Measurements from ENCODE around the gene BCL10. TPM values are rescaled to one million over a fixed set of nuclear protein-coding genes. Genes with fewer than 3 reads are reported as not detected.

BCL10 gene
- total RNA-seq, 4 donors from 2014 or later: 34.2 to 65.5 (median 56.5) TPM

DNA sequence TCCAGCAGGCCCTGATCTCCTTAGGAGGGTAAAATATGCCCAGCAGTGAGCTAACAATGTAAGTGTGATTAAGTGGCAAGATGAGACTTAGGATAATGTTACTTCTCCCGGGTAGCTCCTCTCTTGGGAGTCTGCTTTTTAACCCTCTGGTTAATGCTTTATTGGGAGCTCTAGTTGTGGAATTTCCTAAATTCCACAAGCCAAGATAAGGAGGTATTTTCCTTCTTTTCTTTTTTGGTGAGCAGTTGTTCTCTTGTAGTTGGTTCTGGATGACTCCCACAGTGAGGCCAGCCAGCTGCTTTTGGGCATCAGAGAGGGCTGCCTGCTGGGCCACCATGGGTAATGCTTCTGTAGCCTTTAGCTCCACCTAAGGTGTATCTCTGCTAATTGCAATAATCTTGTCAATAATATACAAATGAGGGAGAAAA, 36.2 kb downstream of the BCL10 start:
- Histone ChIP-seq H3K27me3 (no peaks in the 10 kb centered on the region), H3K27ac (peak overlapping the region in 3 of 4 donors; percentile 37 to 67 (median 50)), H3K36me3 (no peaks in the 10 kb centered on the region), H3K4me1 (peaks cover 0 to 25% (median 4%) of the 10 kb centered on the region in 4 donors), H3K9me3 (no peaks in the 10 kb centered on the region), H3K4me3 (no peak overlapping the region)
- TF ChIP-seq EP300 (IDR thresholded peaks at IDR 0.05; ENCODE audit: low read depth) (no peak), POLR2AphosphoS5 (IDR thresholded peaks at IDR 0.05) (no peak), POLR2A (IDR thresholded peaks at IDR 0.05) (no peak)
- TF ChIP-seq, protein P1, sequence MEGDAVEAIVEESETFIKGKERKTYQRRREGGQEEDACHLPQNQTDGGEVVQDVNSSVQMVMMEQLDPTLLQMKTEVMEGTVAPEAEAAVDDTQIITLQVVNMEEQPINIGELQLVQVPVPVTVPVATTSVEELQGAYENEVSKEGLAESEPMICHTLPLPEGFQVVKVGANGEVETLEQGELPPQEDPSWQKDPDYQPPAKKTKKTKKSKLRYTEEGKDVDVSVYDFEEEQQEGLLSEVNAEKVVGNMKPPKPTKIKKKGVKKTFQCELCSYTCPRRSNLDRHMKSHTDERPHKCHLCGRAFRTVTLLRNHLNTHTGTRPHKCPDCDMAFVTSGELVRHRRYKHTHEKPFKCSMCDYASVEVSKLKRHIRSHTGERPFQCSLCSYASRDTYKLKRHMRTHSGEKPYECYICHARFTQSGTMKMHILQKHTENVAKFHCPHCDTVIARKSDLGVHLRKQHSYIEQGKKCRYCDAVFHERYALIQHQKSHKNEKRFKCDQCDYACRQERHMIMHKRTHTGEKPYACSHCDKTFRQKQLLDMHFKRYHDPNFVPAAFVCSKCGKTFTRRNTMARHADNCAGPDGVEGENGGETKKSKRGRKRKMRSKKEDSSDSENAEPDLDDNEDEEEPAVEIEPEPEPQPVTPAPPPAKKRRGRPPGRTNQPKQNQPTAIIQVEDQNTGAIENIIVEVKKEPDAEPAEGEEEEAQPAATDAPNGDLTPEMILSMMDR (IDR thresholded peaks at IDR 0.05): no peak
- WGBS, 2 donors (ENCODE audit: low coverage in 1 of 2): 79% methylated on average over 1 of the region's 1 CpG; no CpG with 5 or more reads in 1 of the 2 donors
- no peak for DNase-seq
- in situ Hi-C loops (cut with MboI; ENCODE audit: low pct_ligation_motif_present in 1 of 4, low pct_unique_long_range_greater_than_20kb in 1 of 4, low sequenced_read_pairs in 3 of 4): loop anchor here (5.0 to 25.0 kb wide), 4 partner anchors 135 to 295 kb away; no protein-coding TSS in a partner anchor
- intact Hi-C loops (cut with DNase I; ENCODE audit: low total_unique reads): no loop called here

DNA sequence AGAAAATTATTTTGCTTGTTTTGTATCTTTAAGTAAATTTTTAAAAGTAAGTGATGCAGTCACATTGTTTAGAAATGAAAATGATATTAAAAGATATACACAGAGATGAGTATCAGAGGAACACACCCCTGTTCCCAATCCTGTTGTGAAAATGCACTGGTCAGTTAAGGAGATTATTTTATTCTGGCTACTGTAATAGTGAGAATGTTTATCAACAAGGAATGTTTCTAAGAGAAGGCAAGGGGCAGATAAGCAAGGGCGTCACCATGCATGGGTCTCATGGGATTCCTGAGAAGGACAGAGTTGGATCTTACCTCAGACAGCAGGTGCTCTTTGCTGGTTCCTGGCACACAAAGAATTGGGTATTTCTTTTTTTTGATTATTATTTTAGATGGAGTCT, 38.8 kb downstream of the BCL10 start:
- Histone ChIP-seq H3K27ac (no peak overlapping the region), H3K4me3 (no peak overlapping the region), H3K4me1 (peaks cover 0 to 8% (median 0%) of the 10 kb centered on the region in 4 donors), H3K9me3 (no peaks in the 10 kb centered on the region), H3K27me3 (no peaks in the 10 kb centered on the region), H3K36me3 (no peaks in the 10 kb centered on the region)
- DNase-seq: no peak
- intact Hi-C loops (cut with DNase I; ENCODE audit: low total_unique reads): no loop called here
- 67 to 87% methylated on average over 1 of the region's 1 CpG for WGBS, 2 donors (ENCODE audit: low coverage in 1 of 2)
- in situ Hi-C loops (cut with MboI; ENCODE audit: low pct_ligation_motif_present in 1 of 4, low pct_unique_long_range_greater_than_20kb in 1 of 4, low sequenced_read_pairs in 3 of 4): loop anchor here in 2 of 4 donors (10.0 to 25.0 kb wide), 2 partner anchors 113 to 275 kb away; no protein-coding TSS in a partner anchor
- no peak for TF ChIP-seq POLR2A (IDR thresholded peaks at IDR 0.05)
- no peak for TF ChIP-seq EP300 (IDR thresholded peaks at IDR 0.05; ENCODE audit: low read depth)
- TF ChIP-seq, protein P1 (IDR thresholded peaks at IDR 0.05): no peak
- no peak for TF ChIP-seq POLR2AphosphoS5 (IDR thresholded peaks at IDR 0.05)

DNA sequence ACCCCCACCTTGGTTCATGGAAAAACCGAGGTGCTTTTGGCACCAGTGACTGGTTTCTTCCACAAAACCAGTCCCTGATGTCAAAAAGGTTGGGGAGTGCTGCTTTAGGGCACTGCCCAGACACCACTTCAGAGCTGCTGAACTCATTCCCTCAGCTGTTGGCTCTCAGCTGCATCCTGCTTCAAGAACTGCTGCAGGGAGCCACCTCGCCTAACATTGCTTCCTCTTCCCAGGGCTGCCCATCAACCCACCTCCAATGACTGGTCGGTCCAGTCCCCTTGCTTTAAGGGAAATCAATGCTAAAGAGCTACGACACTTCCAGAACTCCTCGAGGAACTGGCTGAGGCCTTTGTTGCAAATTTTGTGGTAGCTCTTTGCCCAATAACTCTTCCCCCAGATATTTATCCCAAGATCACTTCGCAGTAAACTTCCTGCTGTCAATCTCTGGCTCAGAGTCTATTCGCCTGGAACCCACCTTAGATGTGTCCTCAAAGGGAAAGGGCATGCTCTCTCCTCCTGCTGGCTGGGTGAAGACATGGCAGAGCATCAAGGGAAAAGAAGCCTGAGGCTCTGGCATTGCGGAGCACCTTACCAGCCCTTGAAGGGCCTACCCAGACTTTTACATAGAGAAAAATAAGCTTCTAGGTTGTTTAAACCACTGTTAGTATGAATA, 46.0 kb downstream of the BCL10 start:
- H3K4me1 ChIP-seq: peaks cover 0 to 10% (median 5%) of the 10 kb centered on the region in 4 donors
- DNase-seq: no peak
- H3K27me3 ChIP-seq: no peaks in the 10 kb centered on the region
- no peaks in the 10 kb centered on the region for H3K36me3 ChIP-seq
- TF ChIP-seq, protein P1 (IDR thresholded peaks at IDR 0.05): peak in 4 of 5 experiments; percentile 12 to 24 (median 14)
- TF ChIP-seq POLR2AphosphoS5 (IDR thresholded peaks at IDR 0.05): no peak
- in situ Hi-C loops (cut with MboI; ENCODE audit: low pct_ligation_motif_present in 1 of 4, low pct_unique_long_range_greater_than_20kb in 1 of 4, low sequenced_read_pairs in 3 of 4) (loop anchor here in 2 of 4 donors (10.0 to 25.0 kb wide), 2 partner anchors 106 to 268 kb away; no protein-coding TSS in a partner anchor), intact Hi-C loops (cut with DNase I; ENCODE audit: low total_unique reads) (no loop called here)
- H3K27ac ChIP-seq: peak overlapping the region in 1 of 4 donors; percentile 14
- H3K4me3 ChIP-seq: no peak overlapping the region
- no peaks in the 10 kb centered on the region for H3K9me3 ChIP-seq
- 67 to 77% methylated on average over 3 to 8 of the region's 8 CpGs for WGBS, 2 donors (ENCODE audit: low coverage in 1 of 2)

DNA sequence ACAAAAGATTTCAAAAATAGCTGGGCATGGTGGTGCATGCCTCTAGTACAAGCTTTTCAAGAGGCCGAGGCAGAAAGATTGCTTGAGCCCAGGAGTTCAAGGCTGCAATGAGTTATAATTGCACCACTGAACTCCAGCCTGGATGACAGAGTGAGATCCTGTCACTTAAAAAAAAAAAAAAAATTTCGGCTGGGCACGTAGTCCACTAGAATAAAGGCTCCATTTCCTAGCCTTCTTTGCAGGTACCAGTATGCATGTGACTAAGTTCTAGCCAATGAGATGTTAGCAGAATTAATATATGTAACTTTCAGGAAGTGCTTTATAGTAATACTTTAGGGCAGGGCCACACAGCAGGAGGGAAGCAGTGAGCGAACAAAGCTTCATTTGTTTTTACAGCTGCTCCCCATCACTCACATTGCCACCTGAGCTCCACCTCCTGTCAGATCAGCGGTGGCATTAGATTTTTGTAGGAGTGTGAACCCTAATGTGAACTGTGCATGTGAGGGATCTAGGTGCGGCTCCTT, 46.8 kb downstream of the BCL10 start:
- no peak overlapping the region for H3K4me3 ChIP-seq
- H3K27me3 ChIP-seq: no peaks in the 10 kb centered on the region
- no peak overlapping the region for H3K27ac ChIP-seq
- WGBS, 2 donors (ENCODE audit: low coverage in 1 of 2): 54 to 90% methylated on average over 2 to 6 of the region's 6 CpGs
- DNase-seq: no peak
- no peaks in the 10 kb centered on the region for H3K36me3 ChIP-seq
- intact Hi-C loops (cut with DNase I; ENCODE audit: low total_unique reads) (no loop called here), in situ Hi-C loops (cut with MboI; ENCODE audit: low pct_ligation_motif_present in 1 of 4, low pct_unique_long_range_greater_than_20kb in 1 of 4, low sequenced_read_pairs in 3 of 4) (loop anchor here in 2 of 4 donors (10.0 to 25.0 kb wide), 2 partner anchors 105 to 267 kb away; no protein-coding TSS in a partner anchor)
- TF ChIP-seq EP300 (IDR thresholded peaks at IDR 0.05; ENCODE audit: low read depth): no peak
- TF ChIP-seq POLR2A (IDR thresholded peaks at IDR 0.05): no peak
- TF ChIP-seq POLR2AphosphoS5 (IDR thresholded peaks at IDR 0.05): no peak
- TF ChIP-seq, protein P1 (IDR thresholded peaks at IDR 0.05): no peak
- H3K9me3 ChIP-seq: no peaks in the 10 kb centered on the region
- H3K4me1 ChIP-seq: peaks cover 3 to 18% (median 13%) of the 10 kb centered on the region in 4 donors

Data from transverse colon (tissue), 4 donors.